Tibial artery (tissue), 4 donors: ENCODE data around the gene CSAG1.
"Not testable (repeated sequence)": the region's sequence is repeated elsewhere in the genome, so short reads cannot be mapped to it uniquely, and the experiment has no call there.

Experiments used
- DNase-seq, 2 donors: peaks; one replicate each; pipeline ENCODE4 v3.0.0-alpha.2; 2019
- H3K27ac ChIP-seq, 2 donors: fragments of 200-600 bp; sonication (generic) in 1 of 2; 1 replicate in 1 of 2; 2 replicates in 1 of 2; pipeline ENCODE4 v1.5.1; 2018 to 2019; ENCODE audit warnings: mild to moderate bottlenecking in 1 of 2
- H3K27me3 ChIP-seq, 2 donors: fragments of 200-600 bp; sonication (generic) in 1 of 2; one replicate each; pipeline versions ENCODE4 v1.5.1 to v1.6.0; 2016 to 2019
- H3K36me3 ChIP-seq, 3 donors: fragments of 200-600 bp; sonication (generic) in 2 of 3; one replicate each; pipeline ENCODE4 v1.5.1; 2016 to 2019; ENCODE audit warnings: mild to moderate bottlenecking in 2 of 3
- H3K4me1 ChIP-seq, 4 donors: fragments of 200-600 bp; sonication (generic) in 2 of 4; 1 replicate in 3 of 4; 2 replicates in 1 of 4; pipeline ENCODE4 v1.5.1; 2016 to 2019
- H3K4me3 ChIP-seq, 2 donors: fragments of 200-600 bp; sonication (generic) in 1 of 2; 1 replicate in 1 of 2; 2 replicates in 1 of 2; pipeline ENCODE4 v1.5.1; 2018 to 2019; ENCODE audit warnings: mild to moderate bottlenecking in 2 of 2
- H3K9me3 ChIP-seq, 3 donors: fragments of 200-600 bp; sonication (generic) in 1 of 3; one replicate each; pipeline ENCODE4 v1.5.1; 2016 to 2019
- intact Hi-C: fragments of 100-400 bp; cut with DNase I; formaldehyde crosslinking; loops from one replicate; pipeline ENCODE4 v1.15.0; 2023; ENCODE audit warnings: low total_unique reads
- TF ChIP-seq, protein P1 (sequence below), 2 experiments: fragments of 200-600 bp in 1 of 2; fragments of 450-650 bp in 1 of 2; IDR thresholded peaks; one replicate each; pipeline ENCODE4 v1.5.1; 2017 to 2019; ENCODE audit warnings: antibody characterized with exemption in 2 of 2, mild to moderate bottlenecking in 1 of 2, moderate library complexity in 1 of 2

The CSAG1 gene

GRCh38 chrX:152733261-152733975, at the start of gene CSAG1, which contains the start of gene MAGEA12:
Gene CSAG1, minus strand, starts transcription at chrX:152733721. Its CDS starts 1,261 bp downstream, at chrX:152732460.
Gene MAGEA12, plus strand, starts transcription at chrX:152733757. Its CDS starts 2,405 bp downstream, at chrX:152736162.
- no peaks in the 10 kb centered on the region for H3K4me1 ChIP-seq
- TF ChIP-seq, protein P1, sequence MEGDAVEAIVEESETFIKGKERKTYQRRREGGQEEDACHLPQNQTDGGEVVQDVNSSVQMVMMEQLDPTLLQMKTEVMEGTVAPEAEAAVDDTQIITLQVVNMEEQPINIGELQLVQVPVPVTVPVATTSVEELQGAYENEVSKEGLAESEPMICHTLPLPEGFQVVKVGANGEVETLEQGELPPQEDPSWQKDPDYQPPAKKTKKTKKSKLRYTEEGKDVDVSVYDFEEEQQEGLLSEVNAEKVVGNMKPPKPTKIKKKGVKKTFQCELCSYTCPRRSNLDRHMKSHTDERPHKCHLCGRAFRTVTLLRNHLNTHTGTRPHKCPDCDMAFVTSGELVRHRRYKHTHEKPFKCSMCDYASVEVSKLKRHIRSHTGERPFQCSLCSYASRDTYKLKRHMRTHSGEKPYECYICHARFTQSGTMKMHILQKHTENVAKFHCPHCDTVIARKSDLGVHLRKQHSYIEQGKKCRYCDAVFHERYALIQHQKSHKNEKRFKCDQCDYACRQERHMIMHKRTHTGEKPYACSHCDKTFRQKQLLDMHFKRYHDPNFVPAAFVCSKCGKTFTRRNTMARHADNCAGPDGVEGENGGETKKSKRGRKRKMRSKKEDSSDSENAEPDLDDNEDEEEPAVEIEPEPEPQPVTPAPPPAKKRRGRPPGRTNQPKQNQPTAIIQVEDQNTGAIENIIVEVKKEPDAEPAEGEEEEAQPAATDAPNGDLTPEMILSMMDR (IDR thresholded peaks at IDR 0.05), result no peak
- intact Hi-C loops, result no loop called here
- H3K36me3 ChIP-seq, result no peaks in the 10 kb centered on the region
- no peak for DNase-seq
- no peaks in the 10 kb centered on the region for H3K27me3 ChIP-seq
- H3K27ac ChIP-seq, result no peak within 1 kb of the TSS
- H3K4me3 ChIP-seq, result no peak within 1 kb of the TSS
- no peaks in the 10 kb centered on the region for H3K9me3 ChIP-seq

GRCh38 chrX:152769549-152770289, 36.2 kb upstream of the CSAG1 start, which contains the start of gene MAGEA6:
Gene MAGEA6, minus strand, starts transcription at chrX:152769689. Its CDS starts 2,039 bp downstream, at chrX:152767650.
- H3K9me3 ChIP-seq, H3K27me3 ChIP-seq, intact Hi-C loops, DNase-seq, H3K36me3 ChIP-seq, H3K4me1 ChIP-seq, H3K4me3 ChIP-seq, H3K27ac ChIP-seq: not testable (repeated sequence)

- H3K36me3 ChIP-seq, DNase-seq, intact Hi-C loops, H3K27me3 ChIP-seq, H3K4me3 ChIP-seq, H3K27ac ChIP-seq, H3K4me1 ChIP-seq, H3K9me3 ChIP-seq: not testable (repeated sequence)
Measured at GRCh38 chrX:152766562-152766961, 33.0 kb upstream of the CSAG1 start.

GRCh38 chrX:152761582-152761981, 28.1 kb upstream of the CSAG1 start:
- intact Hi-C loops, H3K4me3 ChIP-seq, H3K36me3 ChIP-seq, H3K27ac ChIP-seq, H3K9me3 ChIP-seq, H3K4me1 ChIP-seq, DNase-seq, H3K27me3 ChIP-seq: not testable (repeated sequence)

GRCh38 chrX:152759544-152759943, 26.0 kb upstream of the CSAG1 start:
- H3K36me3 ChIP-seq, DNase-seq, H3K27me3 ChIP-seq, H3K4me3 ChIP-seq, intact Hi-C loops, H3K27ac ChIP-seq, H3K4me1 ChIP-seq, H3K9me3 ChIP-seq: not testable (repeated sequence)

GRCh38 chrX:152758918-152759317, 25.4 kb upstream of the CSAG1 start, which contains the start of gene CSAG3:
Gene CSAG3, plus strand, starts transcription at chrX:152759218.
- H3K9me3 ChIP-seq, H3K27me3 ChIP-seq, intact Hi-C loops, H3K4me1 ChIP-seq, H3K36me3 ChIP-seq, H3K27ac ChIP-seq, H3K4me3 ChIP-seq, DNase-seq: not testable (repeated sequence)

GRCh38 chrX:152754871-152755270, 21.4 kb upstream of the CSAG1 start:
- H3K27ac ChIP-seq, H3K27me3 ChIP-seq, DNase-seq, H3K36me3 ChIP-seq, H3K4me1 ChIP-seq, H3K9me3 ChIP-seq, intact Hi-C loops, H3K4me3 ChIP-seq: not testable (repeated sequence)

DNA sequence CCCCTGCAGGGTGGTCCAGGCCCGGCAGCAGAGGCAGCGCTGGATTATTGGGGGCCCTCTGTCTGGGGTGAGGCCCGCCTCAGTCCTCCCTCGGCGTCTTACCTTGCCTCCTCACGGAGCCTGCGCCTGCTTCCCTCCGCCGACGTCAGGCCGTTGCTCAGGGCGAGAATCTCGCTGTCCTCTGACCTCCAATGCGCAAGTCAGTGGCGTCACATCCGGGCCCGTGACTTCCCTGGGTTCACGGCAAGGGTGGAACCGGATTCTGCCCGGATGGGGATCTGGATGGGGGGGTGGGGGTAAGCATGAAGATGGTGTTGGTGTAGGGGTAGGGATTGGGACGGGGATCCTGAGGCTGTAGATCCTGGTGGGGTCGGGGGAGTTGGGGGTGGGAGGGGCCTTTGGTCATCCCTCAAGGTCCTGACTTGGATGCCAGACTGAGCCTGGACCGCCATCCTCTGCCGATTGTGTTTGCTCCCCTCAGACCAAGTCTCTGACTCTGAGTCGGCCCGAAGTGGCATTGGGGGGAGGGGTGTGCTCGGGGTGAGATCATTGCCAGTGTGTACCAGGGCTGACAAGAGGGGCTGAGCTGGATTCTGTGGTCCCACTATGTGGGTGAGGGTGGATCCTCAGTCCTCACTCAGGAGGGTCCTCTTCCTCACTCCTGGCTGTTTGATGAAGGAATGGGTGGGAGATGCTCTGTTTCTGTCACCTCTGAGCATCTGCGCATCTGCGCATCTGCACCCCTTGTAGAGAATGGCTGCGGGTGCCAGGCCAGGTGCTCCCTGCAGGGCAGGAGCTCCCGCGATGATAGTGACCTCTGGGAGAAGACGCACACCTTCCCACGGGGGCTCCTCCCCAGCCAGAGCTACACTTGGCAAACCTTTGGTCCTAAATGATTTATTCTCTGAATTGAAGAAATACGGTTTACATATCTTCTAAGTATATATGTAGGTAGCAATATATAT, 20.4 kb upstream of the CSAG1 start, which contains the start of gene MAGEA2:
Gene MAGEA2 (minus strand): TSS at position 157 of the 965 bp plus-strand sequence. CDS start 2,479 bp downstream, outside the sequence.
- H3K9me3 ChIP-seq, H3K27ac ChIP-seq, H3K36me3 ChIP-seq, H3K27me3 ChIP-seq, intact Hi-C loops, DNase-seq, H3K4me3 ChIP-seq, H3K4me1 ChIP-seq: not testable (repeated sequence)
